Measurements from ENCODE around the gene AGPAT2.

Gene AGPAT2

GRCh38 chr9:136659861-136660784 is 27.1 kb downstream of the AGPAT2 start:
- DNase-seq (ENCODE audit: low read depth), result no peak
- TF ChIP-seq CTCF (IDR thresholded peaks at IDR 0.05; ENCODE audit: low read depth, low read length, missing control alignments), result no peak
- H3K4me3 ChIP-seq (ENCODE audit: low read depth, low read length), result no peak overlapping the region

- no peak for TF ChIP-seq CTCF (IDR thresholded peaks at IDR 0.05; ENCODE audit: low read depth, low read length, missing control alignments)
- H3K4me3 ChIP-seq (ENCODE audit: low read depth, low read length), result no peak overlapping the region
- DNase-seq (ENCODE audit: low read depth), result no peak
Observed at GRCh38 chr9:136658849-136659535, 28.3 kb downstream of the AGPAT2 start.

GRCh38 chr9:136657974-136658848 is 29.0 kb downstream of the AGPAT2 start:
- H3K4me3 ChIP-seq (ENCODE audit: low read depth, low read length), result no peak overlapping the region
- DNase-seq (ENCODE audit: low read depth), result no peak
- TF ChIP-seq CTCF (IDR thresholded peaks at IDR 0.05; ENCODE audit: low read depth, low read length, missing control alignments), result no peak

- no peak overlapping the region for H3K4me3 ChIP-seq (ENCODE audit: low read depth, low read length)
- no peak for DNase-seq (ENCODE audit: low read depth)
- TF ChIP-seq CTCF (IDR thresholded peaks at IDR 0.05; ENCODE audit: low read depth, low read length, missing control alignments), result no peak
Observed at GRCh38 chr9:136656795-136657611, 30.3 kb downstream of the AGPAT2 start.

GRCh38 chr9:136656183-136656738 is 31.0 kb downstream of the AGPAT2 start:
- H3K4me3 ChIP-seq (ENCODE audit: low read depth, low read length), result no peak overlapping the region
- TF ChIP-seq CTCF (IDR thresholded peaks at IDR 0.05; ENCODE audit: low read depth, low read length, missing control alignments), result no peak
- no peak for DNase-seq (ENCODE audit: low read depth)
